HTERT RPE-1 (cell line): Measurements from ENCODE around the gene KLRB1.
"Not testable (repeated sequence)": the region's sequence is repeated elsewhere in the genome, so short reads cannot be mapped to it uniquely, and the experiment has no call there.

Experiments
- in situ Hi-C: fragments of 300-500 bp; cut with MboI; formaldehyde crosslinking; loops from 4 replicates; pipeline ENCODE4 v1.14.3; 2020; ENCODE audit warnings: low sequenced_read_pairs

KLRB1 gene

GRCh38 chr12:9625019-9625418 is 17.3 kb upstream of the KLRB1 start:
- in situ Hi-C loops: no loop called here

- in situ Hi-C loops: no loop called here
Measured at GRCh38 chr12:9619411-9620179, 11.9 kb upstream of the KLRB1 start.

- in situ Hi-C loops: not testable (repeated sequence)
Measured at GRCh38 chr12:9618906-9619305, 11.2 kb upstream of the KLRB1 start.

GRCh38 chr12:9617124-9617523 is 9.4 kb upstream of the KLRB1 start:
- in situ Hi-C loops: no loop called here

- in situ Hi-C loops: no loop called here
Measured at GRCh38 chr12:9615420-9616136, 7.9 kb upstream of the KLRB1 start.

- in situ Hi-C loops: not testable (repeated sequence)
Measured at GRCh38 chr12:9610606-9611005, 2.9 kb upstream of the KLRB1 start.

- in situ Hi-C loops: no loop called here
Measured at GRCh38 chr12:9606736-9607372, 862 bp downstream of the KLRB1 start.

- in situ Hi-C loops: no loop called here
Measured at GRCh38 chr12:9606247-9606646, 1.5 kb downstream of the KLRB1 start.

GRCh38 chr12:9605483-9605882 is 2.2 kb downstream of the KLRB1 start:
- in situ Hi-C loops: no loop called here

- in situ Hi-C loops: no loop called here
Measured at GRCh38 chr12:9604287-9604686, 3.4 kb downstream of the KLRB1 start.

GRCh38 chr12:9600426-9600825 is 7.3 kb downstream of the KLRB1 start:
- in situ Hi-C loops: not testable (repeated sequence)

GRCh38 chr12:9598363-9598762 is 9.4 kb downstream of the KLRB1 start:
- in situ Hi-C loops: no loop called here

GRCh38 chr12:9597365-9597764 is 10.4 kb downstream of the KLRB1 start:
- in situ Hi-C loops: no loop called here

- in situ Hi-C loops: no loop called here
Measured at GRCh38 chr12:9590441-9590840, 17.3 kb downstream of the KLRB1 start.

- in situ Hi-C loops: no loop called here
Measured at GRCh38 chr12:9588749-9589148, 19.0 kb downstream of the KLRB1 start.

GRCh38 chr12:9587987-9588600 is 19.6 kb downstream of the KLRB1 start:
- in situ Hi-C loops: no loop called here

GRCh38 chr12:9577729-9578128 is 30.0 kb downstream of the KLRB1 start:
- in situ Hi-C loops: not testable (repeated sequence)

- in situ Hi-C loops: not testable (repeated sequence)
Measured at GRCh38 chr12:9567151-9567550, 40.6 kb downstream of the KLRB1 start.

- in situ Hi-C loops: not testable (repeated sequence)
Measured at GRCh38 chr12:9566113-9566512, 41.6 kb downstream of the KLRB1 start.

GRCh38 chr12:9564418-9564817 is 43.3 kb downstream of the KLRB1 start:
- in situ Hi-C loops: not testable (repeated sequence)

GRCh38 chr12:9562841-9563453 is 44.8 kb downstream of the KLRB1 start:
- in situ Hi-C loops: not testable (repeated sequence)
